HG02610 (cell line): Measurements from ENCODE around the gene ZSWIM4.

Source experiments
- ATAC-seq: cut with Tn5 transposase; IDR thresholded peaks from one replicate; pipeline ENCODE4 v1.9.1; 2021; ENCODE audit warnings: mild to moderate bottlenecking, moderate library complexity; ENCODE audit not compliant: unreplicated experiment

ZSWIM4 gene

DNA sequence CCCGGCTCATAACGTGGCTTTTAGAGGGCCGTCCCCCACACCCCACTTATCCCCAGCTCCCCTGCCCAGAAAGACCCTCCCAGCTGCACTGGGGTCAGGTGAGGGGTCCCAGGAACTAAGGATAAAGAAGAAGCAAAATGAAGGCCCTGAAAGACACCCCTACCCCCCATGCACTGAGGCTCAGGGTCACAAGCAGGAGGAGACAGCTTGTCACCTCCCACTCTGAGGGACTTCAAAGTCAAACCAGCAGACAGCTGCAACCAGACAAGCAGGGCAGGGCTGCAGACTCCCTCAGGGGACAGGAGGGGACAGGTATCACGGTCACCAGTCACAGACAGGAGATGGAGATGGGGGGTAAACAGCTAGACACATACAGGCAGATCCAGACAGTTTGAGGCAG is 75.6 kb downstream of the ZSWIM4 start:
- ATAC-seq: no peak

DNA sequence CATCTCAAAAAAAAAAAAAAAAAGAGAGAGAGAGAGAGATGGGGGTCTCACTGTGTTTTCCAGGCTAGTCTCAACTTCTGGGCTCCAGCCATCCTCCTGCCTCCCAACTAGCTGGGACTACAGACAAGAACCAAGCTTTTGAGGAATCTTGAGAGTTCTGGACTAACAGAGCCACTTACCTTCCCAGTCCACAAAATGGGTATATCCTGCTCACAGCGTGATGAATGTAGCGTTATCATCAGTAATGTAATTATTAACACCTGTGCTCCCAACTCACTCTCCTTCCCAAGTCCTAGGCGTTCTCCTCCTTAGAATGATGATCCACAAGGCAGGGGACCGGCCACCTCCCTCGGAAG is 77.1 kb downstream of the ZSWIM4 start:
- ATAC-seq: no peak

DNA sequence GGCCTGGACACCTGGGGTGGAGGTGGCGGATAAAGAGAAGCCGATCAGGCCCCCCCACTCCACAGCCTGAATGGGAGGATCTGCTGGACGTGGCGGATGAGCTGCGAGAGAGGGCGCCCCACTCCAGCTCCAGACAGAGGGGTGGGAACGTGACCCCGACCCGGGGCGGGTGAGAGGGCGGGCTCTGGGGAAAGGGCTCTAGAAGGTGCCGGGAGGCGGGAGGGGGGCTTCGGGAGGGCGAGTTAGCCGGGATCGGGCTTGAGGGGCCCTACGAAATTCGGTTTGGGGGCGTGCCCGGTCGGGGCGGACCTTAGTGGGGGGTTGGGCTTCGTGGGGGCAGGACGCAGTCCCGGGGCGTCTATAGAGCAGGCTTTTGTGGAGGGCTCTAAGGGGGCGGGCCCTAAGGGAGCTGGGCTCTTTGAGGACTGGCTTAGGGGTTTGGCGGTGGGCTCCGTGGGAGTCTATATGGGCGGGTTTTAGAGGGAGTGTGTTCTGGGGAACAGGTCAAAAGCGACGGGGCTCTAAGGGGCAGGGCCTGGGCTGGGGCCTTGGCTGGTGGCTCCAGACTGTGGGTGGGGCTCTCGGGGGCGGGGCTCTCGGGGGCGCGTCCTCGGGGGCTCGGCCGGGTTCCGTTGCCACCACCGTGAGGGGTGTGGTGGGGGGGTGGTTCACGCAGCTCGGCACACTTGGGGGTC is 77.6 kb downstream of the ZSWIM4 start:
- no peak for ATAC-seq

DNA sequence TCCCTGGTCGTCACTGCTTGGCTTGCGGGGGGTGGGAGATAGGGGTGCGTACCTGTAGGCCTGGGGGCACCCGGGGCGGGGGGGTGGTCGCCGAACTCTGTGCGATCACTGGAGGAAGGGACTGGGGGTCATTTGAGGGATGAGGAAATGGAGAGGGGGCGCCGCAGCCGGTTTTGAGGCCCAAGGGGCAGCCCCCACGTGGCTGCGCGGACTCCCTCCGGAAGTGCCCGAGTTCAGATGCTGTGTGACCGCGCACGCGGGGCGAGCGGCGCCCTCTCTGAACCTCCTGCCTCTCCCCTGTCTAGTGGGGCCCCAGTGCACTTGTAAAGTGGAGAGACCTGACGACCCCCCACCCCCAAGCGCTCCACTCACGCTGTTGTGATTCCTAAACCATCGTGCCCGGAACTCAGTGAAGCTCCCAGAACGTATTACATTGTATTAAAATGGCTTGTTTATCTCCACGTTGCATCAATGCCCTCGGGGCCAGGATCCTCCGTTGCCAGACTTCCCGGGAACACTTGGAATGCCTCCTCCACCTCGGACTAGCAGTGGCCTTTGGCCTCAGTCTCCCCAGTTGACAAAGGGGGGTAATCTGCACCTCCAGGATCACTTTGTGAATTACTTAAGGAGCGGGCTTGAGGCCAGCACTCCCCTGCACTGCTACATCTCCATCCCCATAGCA is 78.7 kb downstream of the ZSWIM4 start:
- no peak for ATAC-seq

DNA sequence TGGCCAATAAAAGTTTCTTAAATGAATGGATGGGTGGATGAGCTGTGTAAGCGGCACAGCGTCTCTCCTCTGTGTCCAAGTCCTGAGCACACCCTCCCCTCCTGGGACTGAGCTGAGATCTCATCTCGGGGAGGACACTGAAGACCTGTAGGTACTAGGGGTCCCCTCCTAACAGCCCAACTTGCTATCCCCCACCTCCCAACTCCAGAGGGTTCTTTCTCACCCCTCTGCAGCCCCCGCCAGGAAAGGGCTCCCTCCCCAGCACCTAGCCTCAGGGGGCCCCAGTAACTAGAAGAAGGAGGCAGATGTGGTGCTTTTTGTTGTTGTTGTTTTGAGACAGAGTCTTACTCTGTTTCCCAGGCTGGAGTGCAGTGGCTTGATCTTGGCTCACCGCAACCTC is 80.6 kb downstream of the ZSWIM4 start:
- no peak for ATAC-seq

DNA sequence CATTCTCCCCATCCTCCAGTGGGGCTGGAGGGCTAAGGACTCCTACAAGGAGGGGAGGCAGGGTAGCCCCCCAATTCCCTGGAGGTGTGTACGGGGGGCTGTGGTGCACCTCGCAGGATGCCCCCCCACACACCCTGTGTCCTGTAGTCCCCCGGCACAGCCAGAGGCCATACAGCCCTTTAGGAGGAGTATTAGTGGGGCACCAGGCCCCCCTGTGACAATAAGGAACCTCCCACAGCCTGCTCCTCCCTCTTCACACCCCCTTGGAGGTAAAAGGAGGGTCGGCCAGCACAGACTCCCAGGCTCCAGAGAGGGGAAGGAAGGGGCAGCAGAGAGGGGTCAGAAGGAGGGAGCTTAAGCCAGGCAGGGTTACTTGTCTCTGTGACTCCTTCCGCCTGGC is 81.6 kb downstream of the ZSWIM4 start, which contains the start of gene NANOS3:
TSS of gene NANOS3 (plus strand) at position 301 of the 400 bp plus-strand sequence. CDS start 115 bp downstream, outside the sequence.
- no peak for ATAC-seq

DNA sequence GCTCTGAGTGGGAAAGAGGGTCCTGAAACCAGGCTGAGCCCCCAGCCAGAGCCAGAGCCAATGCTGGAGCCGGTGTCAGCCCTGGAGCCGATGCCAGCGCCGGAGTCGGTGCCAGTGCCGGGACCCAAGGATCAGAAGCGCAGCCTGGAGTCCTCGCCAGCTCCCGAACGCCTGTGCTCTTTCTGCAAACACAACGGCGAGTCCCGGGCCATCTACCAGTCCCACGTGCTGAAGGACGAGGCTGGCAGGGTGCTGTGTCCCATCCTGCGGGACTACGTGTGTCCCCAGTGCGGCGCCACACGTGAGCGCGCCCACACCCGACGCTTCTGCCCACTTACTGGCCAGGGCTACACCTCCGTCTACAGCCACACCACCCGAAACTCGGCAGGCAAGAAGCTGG is 82.1 kb downstream of the ZSWIM4 start:
- ATAC-seq: no peak

DNA sequence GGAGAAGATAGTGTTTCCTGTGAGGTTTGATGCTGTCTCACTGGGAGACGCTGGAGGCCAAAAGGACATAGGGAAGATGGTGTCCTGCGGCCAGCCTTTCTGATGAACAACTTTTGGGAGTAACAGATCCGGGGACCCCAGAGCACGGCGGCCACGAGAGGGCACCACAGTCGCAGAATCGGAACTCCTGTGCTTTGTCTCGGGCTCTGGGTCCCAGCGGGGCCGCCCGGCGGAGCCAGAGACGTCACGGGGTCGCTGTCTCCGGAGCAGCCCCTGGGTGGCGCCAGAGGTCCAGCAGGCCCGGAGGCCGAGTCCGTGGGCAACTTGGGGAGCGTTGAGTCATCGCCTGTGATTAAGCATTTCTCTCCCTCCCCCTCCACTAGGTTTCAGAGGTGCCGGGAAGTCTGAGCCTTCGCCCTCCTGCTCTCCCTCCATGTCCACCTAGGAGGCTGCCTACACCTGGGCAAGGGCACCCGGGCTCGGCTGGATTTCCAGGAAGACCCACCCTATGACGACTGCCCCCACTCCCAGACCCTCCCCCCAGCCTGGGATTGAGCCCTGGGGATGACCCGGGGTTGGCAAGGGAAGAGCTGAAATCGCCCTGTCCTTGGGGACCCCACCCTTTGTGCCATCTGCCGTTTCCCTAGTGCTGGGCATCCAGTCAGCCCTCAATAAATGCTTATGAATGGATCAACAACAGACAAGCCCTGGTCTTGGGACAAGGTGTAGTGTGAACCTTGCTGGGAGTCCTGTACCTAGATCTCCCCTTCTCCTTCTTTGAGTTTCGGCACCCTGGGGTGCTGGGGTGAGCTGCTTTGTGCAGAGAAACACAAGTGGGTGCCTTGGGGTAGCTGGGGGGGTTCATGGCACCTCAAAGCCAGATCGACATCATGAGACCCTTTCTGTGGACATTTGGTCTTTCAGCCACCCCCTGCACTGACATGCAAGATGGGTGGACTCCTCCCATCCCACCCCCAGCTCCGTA is 85.1 kb downstream of the ZSWIM4 start:
- ATAC-seq: peak; percentile 72

DNA sequence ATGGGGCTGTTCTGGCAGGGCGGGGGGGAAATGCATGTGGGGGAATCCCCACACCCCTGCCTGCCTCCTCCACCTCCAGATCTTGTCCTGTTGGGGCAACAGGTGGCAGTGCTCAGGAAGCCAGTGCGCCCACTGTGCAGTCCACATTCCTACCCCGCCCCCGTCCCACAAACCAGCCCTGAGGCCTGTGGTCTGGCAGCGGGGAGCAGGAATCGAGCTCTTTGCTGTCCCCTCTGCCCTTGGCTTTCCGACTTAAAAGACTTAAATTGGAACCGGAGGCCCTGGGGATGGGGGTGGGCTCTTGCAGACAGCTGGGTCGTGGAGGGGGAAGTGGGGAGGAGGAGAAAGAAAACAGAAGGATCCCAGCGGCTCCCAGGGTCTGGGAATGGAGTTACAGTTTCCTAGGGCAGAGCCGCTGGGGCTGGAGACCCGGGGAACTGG is 86.0 kb downstream of the ZSWIM4 start:
- no peak for ATAC-seq
